K562 (cell line): ENCODE results near the gene SPDYA. TPM values are rescaled to one million over a fixed set of nuclear protein-coding genes. Genes with fewer than 3 reads are reported as not detected.
A peak's percentile ranks its signal among the peaks of the same experiment; 100 is the strongest.

Experiments used
- FOSL1 ChIP-seq: fragments of 200-800 bp; sonication (Bioruptor generic); conservative IDR thresholded peaks from 2 replicates; pipeline ENCODE4 v1.6.1; 2016; ENCODE audit warnings: missing genetic modification characterization, missing compliant biosample characterization
- HDAC2 ChIP-seq: fragments of 450-650 bp; IDR thresholded peaks from 2 replicates; pipeline ENCODE4 v1.6.1; 2016; ENCODE audit warnings: mild to moderate bottlenecking
- HNRNPUL1 ChIP-seq: fragments of 200-400 bp; formaldehyde crosslinking; IDR thresholded peaks from 2 replicates; pipeline ENCODE4 v1.6.1; 2017; ENCODE audit warnings: low read length
- MAZ ChIP-seq, 2 experiments: fragments of 450-650 bp in 1 of 2; sonication (generic) in 1 of 2; formaldehyde crosslinking; IDR thresholded peaks in 1 of 2; conservative IDR thresholded peaks in 1 of 2; 2 replicates each; pipeline versions ENCODE4 v1.4.0 to v1.5.0; 2020; ENCODE audit warnings: mild to moderate bottlenecking in 1 of 2, missing genetic modification reagents in 1 of 2
- MCM3 ChIP-seq: fragments of 450-650 bp; IDR thresholded peaks from 2 replicates; pipeline ENCODE4 v1.6.1; 2016
- MTA1 ChIP-seq: fragments of 450-650 bp; IDR thresholded peaks from 2 replicates; pipeline ENCODE4 v1.6.1; 2017; ENCODE audit warnings: borderline replicate concordance
- MTA2 ChIP-seq: fragments of 450-650 bp; IDR thresholded peaks from 2 replicates; pipeline ENCODE4 v1.6.1; 2016; ENCODE audit warnings: low read depth
- NFIC ChIP-seq: fragments of 450-650 bp; IDR thresholded peaks from 2 replicates; pipeline ENCODE4 v1.6.1; 2017; ENCODE audit warnings: mild to moderate bottlenecking, inconsistent platforms
- NFRKB ChIP-seq: fragments of 450-650 bp; IDR thresholded peaks from 2 replicates; pipeline ENCODE4 v1.6.1; 2016; ENCODE audit warnings: low read depth
- NFYB ChIP-seq: IDR thresholded peaks from 2 replicates; pipeline ENCODE4 v1.6.1; 2011; ENCODE audit warnings: mild to moderate bottlenecking, moderate library complexity; ENCODE audit not compliant: insufficient read length; ENCODE audit errors: extremely low read depth
- NRF1 ChIP-seq, 2 experiments: fragments of 450-650 bp; IDR thresholded peaks in 1 of 2; conservative IDR thresholded peaks in 1 of 2; 2 replicates each; pipeline ENCODE4 v1.6.1; 2014; ENCODE audit warnings: mild to moderate bottlenecking in 2 of 2
- PHF21A ChIP-seq: fragments of 450-650 bp; IDR thresholded peaks from 2 replicates; pipeline ENCODE4 v1.6.1; 2017; ENCODE audit warnings: low read depth, borderline replicate concordance
- SAFB ChIP-seq: fragments of 200-400 bp; formaldehyde crosslinking; IDR thresholded peaks from 2 replicates; pipeline ENCODE4 v1.6.1; 2017; ENCODE audit warnings: low read depth, low read length, borderline replicate concordance
- SIN3B ChIP-seq: fragments of 450-650 bp; IDR thresholded peaks from 2 replicates; pipeline ENCODE4 v1.6.1; 2017; ENCODE audit warnings: low read depth, mild to moderate bottlenecking, moderate library complexity
- U2AF2 ChIP-seq: fragments of 200-400 bp; formaldehyde crosslinking; optimal IDR thresholded peaks from 2 replicates; pipeline ENCODE3; 2017; ENCODE audit warnings: low read depth, mild to moderate bottlenecking, low read length
- ZFX ChIP-seq: sonication (generic); formaldehyde crosslinking; IDR thresholded peaks from 2 replicates; pipeline ENCODE4 v1.8.0; 2022; ENCODE audit warnings: mild to moderate bottlenecking, missing genetic modification reagents, moderate library complexity
- ZNF431 ChIP-seq: sonication (generic); formaldehyde crosslinking; IDR thresholded peaks from 2 replicates; pipeline ENCODE4 v1.8.0; 2022; ENCODE audit warnings: mild to moderate bottlenecking, missing genetic modification reagents
- polyA plus RNA-seq, 8 experiments: library from polyadenylated mRNA; depleted of rRNA in 4 of 8; stranded (reverse) in 5 of 8; unstranded in 3 of 8; fragments of >200 nt; fragmentation: Nextera tagmentation in 2 of 8; fragmentation: Illumina TruSeq in 1 of 8; extraction: Ambion mirVana in 2 of 8; extraction: Trizol in 1 of 8; gene quantifications; 2 replicates each; pipeline versions ENCODE4 v1.2.1 to v1.2.3, GENCODE V29; 2011 to 2014; ENCODE audit warnings: inconsistent platforms in 1 of 8, missing spikeins in 1 of 8
- total RNA-seq, 7 experiments: library from RNA; depleted of rRNA in 6 of 7; stranded (reverse); fragments of >200 nt in 6 of 7; fragmentation: Illumina TruSeq in 2 of 7; extraction: Trizol in 2 of 7; gene quantifications; 2 replicates each; pipeline versions ENCODE4 v1.2.1 to v1.2.3, GENCODE V29; 2011 to 2021; ENCODE audit warnings: low replicate concordance in 1 of 7
- TF ChIP-seq, protein P1 (sequence below), 2 experiments: fragments of 450-650 bp; IDR thresholded peaks; 2 replicates each; pipeline ENCODE4 v1.6.1; 2018; ENCODE audit warnings: mild to moderate bottlenecking in 2 of 2, low read depth in 1 of 2; ENCODE audit not compliant: partially characterized antibody in 2 of 2
- TF ChIP-seq, protein P2 (sequence below), 2 experiments: IDR thresholded peaks in 1 of 2; conservative IDR thresholded peaks in 1 of 2; 2 replicates each; pipeline ENCODE4 v1.6.1; 2016; ENCODE audit warnings: low read depth in 2 of 2, mild to moderate bottlenecking in 1 of 2, missing compliant biosample characterization in 1 of 2, missing genetic modification characterization in 1 of 2, moderate library complexity in 1 of 2
- TF ChIP-seq, protein P3 (sequence below), 2 experiments: fragments of 250-450 bp in 1 of 2; fragments of 450-650 bp in 1 of 2; sonication (Bioruptor Pico) in 1 of 2; IDR thresholded peaks; 2 replicates each; pipeline versions ENCODE4 v1.6.1 to v1.8.0; 2016 to 2021; ENCODE audit warnings: mild to moderate bottlenecking in 2 of 2, moderate library complexity in 2 of 2, missing compliant biosample characterization in 1 of 2, missing genetic modification characterization in 1 of 2

SPDYA gene
- total and polyA plus RNA-seq, 9 of the 15 experiments (the other 6 are each of a cell fraction or from before 2014, with no cell fraction given): 0.05 to 1.6 (median 0.30) TPM; not detected in 1

- TF ChIP-seq MAZ (CRISPR knock-in tag; conservative IDR thresholded peaks at IDR 0.05 in 1 of 2, IDR thresholded peaks at IDR 0.05 in 1 of 2): peak; percentile 86 to 97
- TF ChIP-seq SAFB: no peak
- no peak for TF ChIP-seq HNRNPUL1
- TF ChIP-seq NFIC: no peak
- peak; percentile 96 for TF ChIP-seq MTA1
- 0 out of 2 replicates have a peak, but pooled peaks have one; percentile 63 for TF ChIP-seq ZNF431 (CRISPR knock-in tag)
- no peak for TF ChIP-seq HDAC2
- TF ChIP-seq, protein P1, sequence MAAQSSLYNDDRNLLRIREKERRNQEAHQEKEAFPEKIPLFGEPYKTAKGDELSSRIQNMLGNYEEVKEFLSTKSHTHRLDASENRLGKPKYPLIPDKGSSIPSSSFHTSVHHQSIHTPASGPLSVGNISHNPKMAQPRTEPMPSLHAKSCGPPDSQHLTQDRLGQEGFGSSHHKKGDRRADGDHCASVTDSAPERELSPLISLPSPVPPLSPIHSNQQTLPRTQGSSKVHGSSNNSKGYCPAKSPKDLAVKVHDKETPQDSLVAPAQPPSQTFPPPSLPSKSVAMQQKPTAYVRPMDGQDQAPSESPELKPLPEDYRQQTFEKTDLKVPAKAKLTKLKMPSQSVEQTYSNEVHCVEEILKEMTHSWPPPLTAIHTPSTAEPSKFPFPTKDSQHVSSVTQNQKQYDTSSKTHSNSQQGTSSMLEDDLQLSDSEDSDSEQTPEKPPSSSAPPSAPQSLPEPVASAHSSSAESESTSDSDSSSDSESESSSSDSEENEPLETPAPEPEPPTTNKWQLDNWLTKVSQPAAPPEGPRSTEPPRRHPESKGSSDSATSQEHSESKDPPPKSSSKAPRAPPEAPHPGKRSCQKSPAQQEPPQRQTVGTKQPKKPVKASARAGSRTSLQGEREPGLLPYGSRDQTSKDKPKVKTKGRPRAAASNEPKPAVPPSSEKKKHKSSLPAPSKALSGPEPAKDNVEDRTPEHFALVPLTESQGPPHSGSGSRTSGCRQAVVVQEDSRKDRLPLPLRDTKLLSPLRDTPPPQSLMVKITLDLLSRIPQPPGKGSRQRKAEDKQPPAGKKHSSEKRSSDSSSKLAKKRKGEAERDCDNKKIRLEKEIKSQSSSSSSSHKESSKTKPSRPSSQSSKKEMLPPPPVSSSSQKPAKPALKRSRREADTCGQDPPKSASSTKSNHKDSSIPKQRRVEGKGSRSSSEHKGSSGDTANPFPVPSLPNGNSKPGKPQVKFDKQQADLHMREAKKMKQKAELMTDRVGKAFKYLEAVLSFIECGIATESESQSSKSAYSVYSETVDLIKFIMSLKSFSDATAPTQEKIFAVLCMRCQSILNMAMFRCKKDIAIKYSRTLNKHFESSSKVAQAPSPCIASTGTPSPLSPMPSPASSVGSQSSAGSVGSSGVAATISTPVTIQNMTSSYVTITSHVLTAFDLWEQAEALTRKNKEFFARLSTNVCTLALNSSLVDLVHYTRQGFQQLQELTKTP (IDR thresholded peaks at IDR 0.05; ENCODE audit: low read depth in 1 of 2, partially characterized antibody in 2 of 2): no peak
- TF ChIP-seq, protein P2, sequence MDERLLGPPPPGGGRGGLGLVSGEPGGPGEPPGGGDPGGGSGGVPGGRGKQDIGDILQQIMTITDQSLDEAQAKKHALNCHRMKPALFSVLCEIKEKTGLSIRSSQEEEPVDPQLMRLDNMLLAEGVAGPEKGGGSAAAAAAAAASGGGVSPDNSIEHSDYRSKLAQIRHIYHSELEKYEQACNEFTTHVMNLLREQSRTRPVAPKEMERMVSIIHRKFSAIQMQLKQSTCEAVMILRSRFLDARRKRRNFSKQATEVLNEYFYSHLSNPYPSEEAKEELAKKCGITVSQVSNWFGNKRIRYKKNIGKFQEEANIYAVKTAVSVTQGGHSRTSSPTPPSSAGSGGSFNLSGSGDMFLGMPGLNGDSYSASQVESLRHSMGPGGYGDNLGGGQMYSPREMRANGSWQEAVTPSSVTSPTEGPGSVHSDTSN (CRISPR knock-in tag; IDR thresholded peaks at IDR 0.05; ENCODE audit: low read depth): no peak
- TF ChIP-seq, protein P2 (tag; conservative IDR thresholded peaks at IDR 0.05; ENCODE audit: low read depth): no peak
- TF ChIP-seq PHF21A: no peak
- TF ChIP-seq NRF1 (conservative IDR thresholded peaks at IDR 0.05 in 1 of 2, IDR thresholded peaks at IDR 0.05 in 1 of 2): peak; percentile 99
- no peak for TF ChIP-seq NFYB
- 0 out of 2 replicates have a peak, but pooled peaks have one; percentile 6 for TF ChIP-seq FOSL1 (tag)
- TF ChIP-seq, protein P3, sequence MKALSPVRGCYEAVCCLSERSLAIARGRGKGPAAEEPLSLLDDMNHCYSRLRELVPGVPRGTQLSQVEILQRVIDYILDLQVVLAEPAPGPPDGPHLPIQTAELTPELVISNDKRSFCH (CRISPR knock-in tag; IDR thresholded peaks at IDR 0.05): no peak
- TF ChIP-seq, protein P3 (tag; IDR thresholded peaks at IDR 0.05): 0 out of 2 replicates have a peak, but pooled peaks have one; percentile 62
- peak; percentile 83 for TF ChIP-seq ZFX (CRISPR knock-in tag)
- TF ChIP-seq NFRKB: peak; percentile 76
- peak; percentile 83 for TF ChIP-seq SIN3B
- no peak for TF ChIP-seq U2AF2
- TF ChIP-seq MCM3: no peak
- no peak for TF ChIP-seq MTA2
These were observed 84.0 kb downstream of the SPDYA start, which contains the start of gene WDR43 (continued) for GRCh38 chr2:28894470-28895188.
